Measurements from ENCODE around the gene ARIH1. TPM values are rescaled to one million over a fixed set of nuclear protein-coding genes. Genes with fewer than 3 reads are reported as not detected.

ARIH1 gene
- total RNA-seq, 1 experiment from 2014 or later = 192 TPM

GRCh38 chr15:72456684-72457083, 17.4 kb upstream of the ARIH1 start:
- Histone ChIP-seq H3K36me3 (ENCODE audit: control insufficient read depth, insufficient read depth, low read length) (no peaks in the 10 kb centered on the region), H3K9me3 (ENCODE audit: control insufficient read depth, insufficient read depth, low read depth, low read length) (no peaks in the 10 kb centered on the region), H3K27me3 (ENCODE audit: control insufficient read depth, insufficient read depth, low read length) (no peaks in the 10 kb centered on the region), H3K4me3 (ENCODE audit: low read depth in 2 of 2, low read length in 2 of 2) (no peak overlapping the region), H3K4me1 (ENCODE audit: control insufficient read depth, insufficient read depth, low read length) (no peaks in the 10 kb centered on the region), H3K27ac (ENCODE audit: low read length) (no peak overlapping the region)
- intact Hi-C loops (cut with micrococcal nuclease; ENCODE audit: unreplicated experiment) = no loop called here
- in situ Hi-C loops (cut with HindIII; ENCODE audit: low pct_unique_long_range_greater_than_20kb, low sequenced_read_pairs) = no loop called here
- ChIA-PET CTCF (no interaction called here), POLR2A (interaction anchor here (0.5 kb wide), 1 partner anchor 68 kb away, joined by 13 read pairs; no protein-coding TSS in a partner anchor)
- BruUV-seq (replicated peaks) = no TSS peak
- ATAC-seq = no peak
- no peak for DNase-seq (ENCODE audit: low read depth, low spot score)
- TF ChIP-seq SIN3A (IDR thresholded peaks at IDR 0.05; ENCODE audit: borderline replicate concordance, insufficient read depth, low read depth, low read length) (no peak), TCF7L2 (IDR thresholded peaks at IDR 0.05; ENCODE audit: low read depth, low read length) (no peak), POLR2AphosphoS5 (IDR thresholded peaks at IDR 0.05; ENCODE audit: low read depth, low read length) (no peak), REST (IDR thresholded peaks at IDR 0.05; ENCODE audit: insufficient read depth in 1 of 2, low read depth in 2 of 2, low read length in 1 of 2) (no peak)

GRCh38 chr15:72460402-72460801, 13.7 kb upstream of the ARIH1 start:
- BruUV-seq (replicated peaks) = no TSS peak
- in situ Hi-C loops (cut with HindIII; ENCODE audit: low pct_unique_long_range_greater_than_20kb, low sequenced_read_pairs) = no loop called here
- intact Hi-C loops (cut with micrococcal nuclease; ENCODE audit: unreplicated experiment) = no loop called here

More at GRCh38 chr15:72460402-72460801, 13.7 kb upstream of the ARIH1 start:
- no peaks in the 10 kb centered on the region for H3K9me3 ChIP-seq (ENCODE audit: control insufficient read depth, insufficient read depth, low read depth, low read length)
- ATAC-seq (no peak), DNase-seq (ENCODE audit: low read depth, low spot score) (no peak)
- H3K27me3 ChIP-seq (ENCODE audit: control insufficient read depth, insufficient read depth, low read length) = no peaks in the 10 kb centered on the region
- no peaks in the 10 kb centered on the region for H3K4me1 ChIP-seq (ENCODE audit: control insufficient read depth, insufficient read depth, low read length)
- POLR2A ChIA-PET = no interaction called here
- H3K36me3 ChIP-seq (ENCODE audit: control insufficient read depth, insufficient read depth, low read length) = no peaks in the 10 kb centered on the region
- H3K27ac ChIP-seq (ENCODE audit: low read length) = no peak overlapping the region
- no peak overlapping the region for H3K4me3 ChIP-seq (ENCODE audit: low read depth in 2 of 2, low read length in 2 of 2)
- TF ChIP-seq SIN3A (IDR thresholded peaks at IDR 0.05; ENCODE audit: borderline replicate concordance, insufficient read depth, low read depth, low read length) (no peak), REST (IDR thresholded peaks at IDR 0.05; ENCODE audit: insufficient read depth in 1 of 2, low read depth in 2 of 2, low read length in 1 of 2) (no peak), TCF7L2 (IDR thresholded peaks at IDR 0.05; ENCODE audit: low read depth, low read length) (no peak), CTCF (IDR thresholded peaks at IDR 0.05) (no peak), POLR2AphosphoS5 (IDR thresholded peaks at IDR 0.05; ENCODE audit: low read depth, low read length) (no peak)
- CTCF ChIA-PET = no interaction called here

Data from Panc1 (cell line).